IMR-90 (cell line): ENCODE data around the gene INO80D. TPM values are rescaled to one million over a fixed set of nuclear protein-coding genes. Genes with fewer than 3 reads are reported as not detected.

ENCODE experiments used
- ATAC-seq: fragments of 200-7000 bp; cut with Tn5 transposase; 2 replicates; pipeline ENCODE4 v1.9.1; 2020; ENCODE audit warnings: low read depth, mild to moderate bottlenecking, moderate library complexity
- BruUV-seq: library from RNA; stranded (reverse); fragments of 400-500 nt; replicated peaks from 2 replicates; lab custom pipeline; 2021; lab: Mats Ljungman, UMichigan
- CTCF ChIA-PET: fragments of 300-600 bp; formaldehyde crosslinking; extraction: SDS; loops from one replicate; lab custom pipeline; 2021; ENCODE audit warnings: antibody characterized with exemption; lab: Yijun Ruan, JAX
- POLR2A ChIA-PET: fragments of 300-600 bp; sonication (Branson Sonifier 250); formaldehyde crosslinking; loops from one replicate; lab custom pipeline; 2022; ENCODE audit warnings: antibody characterized with exemption; ENCODE audit not compliant: unreplicated experiment; lab: Charles Lee
- DNase-seq: peaks from one replicate; pipeline ENCODE4 v3.0.0; 2013
- H2AFZ ChIP-seq: replicated peaks from 2 replicates; pipeline ENCODE3; 2013; ENCODE audit warnings: low read length, mild to moderate bottlenecking; ENCODE audit not compliant: poor library complexity
- H2AK5ac ChIP-seq: 2 replicates; pipeline ENCODE4 v1.6.1; 2013; ENCODE audit warnings: low read depth, low read length, inconsistent platforms
- H2AK9ac ChIP-seq: replicated peaks from 2 replicates; pipeline ENCODE3; 2013; ENCODE audit warnings: mild to moderate bottlenecking, low read depth, low read length, moderate library complexity; ENCODE audit not compliant: poor library complexity
- H2BK120ac ChIP-seq: 2 replicates; pipeline ENCODE4 v1.6.1; 2013; ENCODE audit warnings: low read depth, low read length, inconsistent platforms
- H2BK15ac ChIP-seq: 3 replicates; pipeline ENCODE4 v1.6.1; 2013; ENCODE audit warnings: low read depth, low read length, inconsistent platforms
- H2BK20ac ChIP-seq: 2 replicates; pipeline ENCODE4 v1.6.1; 2013; ENCODE audit warnings: low read depth, mild to moderate bottlenecking, inconsistent platforms, low read length, moderate library complexity
- H2BK5ac ChIP-seq: 2 replicates; pipeline ENCODE4 v1.6.1; 2013; ENCODE audit warnings: mild to moderate bottlenecking, low read depth, low read length, inconsistent platforms; ENCODE audit not compliant: poor library complexity, severe bottlenecking
- H3K14ac ChIP-seq: replicated peaks from 2 replicates; pipeline ENCODE4 v1.6.1; 2013; ENCODE audit warnings: low read depth, low read length, inconsistent platforms
- H3K18ac ChIP-seq: 2 replicates; pipeline ENCODE4 v1.6.1; 2013; ENCODE audit warnings: low read depth, low read length, control low read depth
- H3K23ac ChIP-seq: 2 replicates; pipeline ENCODE4 v1.6.1; 2013; ENCODE audit warnings: low read depth, low read length, inconsistent platforms
- H3K27ac ChIP-seq: 2 replicates; pipeline ENCODE4 v1.5.1; 2013; ENCODE audit warnings: mild to moderate bottlenecking, control low read depth, low read length; ENCODE audit not compliant: insufficient read depth
- H3K27me3 ChIP-seq: 2 replicates; pipeline ENCODE4 v1.6.1; 2013; ENCODE audit warnings: low read length; ENCODE audit not compliant: control insufficient read depth, insufficient read depth
- H3K36me3 ChIP-seq: 2 replicates; pipeline ENCODE4 v1.6.1; 2013; ENCODE audit warnings: low read length, mixed read lengths; ENCODE audit not compliant: control insufficient read depth, insufficient read depth
- H3K4ac ChIP-seq: 2 replicates; pipeline ENCODE4 v1.6.1; 2013; ENCODE audit warnings: low read depth, low read length, inconsistent platforms
- H3K4me1 ChIP-seq: 2 replicates; pipeline ENCODE4 v1.6.1; 2013; ENCODE audit warnings: low read length, mixed read lengths; ENCODE audit not compliant: control insufficient read depth, insufficient read depth
- H3K4me2 ChIP-seq: 2 replicates; pipeline ENCODE4 v1.6.1; 2013; ENCODE audit warnings: low read depth, mild to moderate bottlenecking, control low read depth, low read length, moderate library complexity
- H3K4me3 ChIP-seq: 2 replicates; pipeline ENCODE4 v1.5.1; 2013; ENCODE audit warnings: low read depth, mild to moderate bottlenecking, control low read depth, low read length, moderate library complexity; ENCODE audit not compliant: insufficient read depth
- H3K56ac ChIP-seq: 2 replicates; pipeline ENCODE4 v1.6.1; 2013; ENCODE audit warnings: low read length, inconsistent platforms; ENCODE audit not compliant: insufficient read depth; ENCODE audit errors: extremely low read depth
- H3K79me1 ChIP-seq, 2 experiments: 2 replicates each; pipeline ENCODE4 v1.6.1; 2013; ENCODE audit warnings: low read length in 2 of 2, inconsistent platforms in 1 of 2, low read depth in 1 of 2
- H3K9ac ChIP-seq: 2 replicates; pipeline ENCODE4 v1.6.1; 2013; ENCODE audit warnings: low read depth, low read length, control low read depth
- H3K9me1 ChIP-seq: 2 replicates; pipeline ENCODE4 v1.6.1; 2013; ENCODE audit warnings: low read length, inconsistent platforms; ENCODE audit not compliant: insufficient read depth
- H3K9me3 ChIP-seq: 2 replicates; pipeline ENCODE4 v1.6.1; 2013; ENCODE audit warnings: low read length; ENCODE audit not compliant: control insufficient read depth, insufficient read depth
- H4K20me1 ChIP-seq: 2 replicates; pipeline ENCODE4 v1.6.1; 2013; ENCODE audit warnings: low read length, inconsistent platforms; ENCODE audit not compliant: insufficient read depth
- H4K5ac ChIP-seq: 2 replicates; pipeline ENCODE4 v1.6.1; 2013; ENCODE audit warnings: mild to moderate bottlenecking, low read depth, low read length, control low read depth
- H4K8ac ChIP-seq, 2 experiments: 2 replicates each; pipeline ENCODE4 v1.6.1; 2013; ENCODE audit warnings: low read depth in 2 of 2, low read length in 2 of 2, control low read depth in 1 of 2, inconsistent platforms in 1 of 2
- H4K91ac ChIP-seq: 2 replicates; pipeline ENCODE4 v1.6.1; 2013; ENCODE audit warnings: low read depth, low read length, inconsistent platforms; ENCODE audit not compliant: insufficient read depth
- BHLHE40 ChIP-seq: fragments of 150-350 bp; IDR thresholded peaks from 2 replicates; pipeline ENCODE4 v1.6.1; 2016; ENCODE audit warnings: mild to moderate bottlenecking, low read depth, low read length
- CEBPB ChIP-seq: IDR thresholded peaks from 2 replicates; pipeline ENCODE4 v1.6.1; 2012; ENCODE audit warnings: low read depth, low read length, improper control_type of control experiment
- CHD1 ChIP-seq: IDR thresholded peaks from 2 replicates; pipeline ENCODE4 v1.6.1; 2012; ENCODE audit warnings: low read depth, low read length, improper control_type of control experiment
- FOS ChIP-seq: fragments of 150-350 bp; IDR thresholded peaks from 2 replicates; pipeline ENCODE4 v1.6.1; 2016; ENCODE audit warnings: low read depth, low read length
- MAFK ChIP-seq: IDR thresholded peaks from 2 replicates; pipeline ENCODE4 v1.6.1; 2012; ENCODE audit warnings: low read depth, low read length, improper control_type of control experiment
- MAZ ChIP-seq: IDR thresholded peaks from 2 replicates; pipeline ENCODE4 v1.6.1; 2012; ENCODE audit warnings: low read depth, mild to moderate bottlenecking, low read length, improper control_type of control experiment, moderate library complexity, borderline replicate concordance
- MXI1 ChIP-seq: IDR thresholded peaks from 2 replicates; pipeline ENCODE4 v1.6.1; 2012; ENCODE audit warnings: low read depth, mild to moderate bottlenecking, low read length, moderate library complexity, borderline replicate concordance
- NFE2L2 ChIP-seq: fragments of 150-350 bp; IDR thresholded peaks from 2 replicates; pipeline ENCODE4 v1.6.1; 2016; ENCODE audit warnings: low read depth, mild to moderate bottlenecking, low read length
- POLR2A ChIP-seq: IDR thresholded peaks from 2 replicates; pipeline ENCODE4 v1.6.1; 2012; ENCODE audit warnings: mild to moderate bottlenecking, low read depth, low read length
- RAD21 ChIP-seq: IDR thresholded peaks from 2 replicates; pipeline ENCODE4 v1.6.1; 2012; ENCODE audit warnings: low read length, improper control_type of control experiment
- RFX5 ChIP-seq: IDR thresholded peaks from 2 replicates; pipeline ENCODE4 v1.8.0; 2012; ENCODE audit warnings: low read depth, mild to moderate bottlenecking, low read length, moderate library complexity
- SMC3 ChIP-seq: fragments of 150-350 bp; IDR thresholded peaks from 2 replicates; pipeline ENCODE4 v1.6.1; 2016; ENCODE audit warnings: low read depth, mild to moderate bottlenecking, antibody characterized with exemption, low read length, moderate library complexity
- USF2 ChIP-seq: fragments of 150-350 bp; IDR thresholded peaks from 2 replicates; pipeline ENCODE4 v1.6.1; 2017; ENCODE audit warnings: mild to moderate bottlenecking, antibody characterized with exemption, low read length, low read depth
- WGBS, 2 experiments: methylation state at CpG; one replicate each; pipeline versions ENCODE4 v1.1.5 to v1.1.7; 2013; ENCODE audit warnings: missing lambda C conversion rate in 2 of 2; ENCODE audit not compliant: insufficient read length in 1 of 2; ENCODE audit errors: extremely low coverage in 2 of 2; 5-methylcytosine and 5-hydroxymethylcytosine counted together
- dilution Hi-C: fragments of 300-500 bp; cut with HindIII; formaldehyde crosslinking; loops from one replicate; pipeline ENCODE4 v1.14.3; 2018; ENCODE audit warnings: low sequenced_read_pairs; ENCODE audit not compliant: unreplicated experiment
- in situ Hi-C: fragments of 300-500 bp; cut with MboI; formaldehyde crosslinking; loops from 3 replicates; pipeline ENCODE4 v1.14.3; 2019; ENCODE audit warnings: low sequenced_read_pairs, inconsistent platforms, mixed read lengths
- intact Hi-C: fragments of 100-400 bp; cut with micrococcal nuclease; formaldehyde crosslinking; loops from 2 replicates; pipeline ENCODE4 v1.10.0; 2022
- polyA plus RNA-seq, 3 experiments: library from polyadenylated mRNA; depleted of rRNA; stranded (reverse); fragments of >200 nt; gene quantifications; 2 replicates each; pipeline ENCODE4 v1.2.3, GENCODE V29; 2012; ENCODE audit warnings: low replicate concordance in 1 of 3
- total RNA-seq: library from RNA; depleted of rRNA; stranded (reverse); fragments of >200 nt; gene quantifications from 2 replicates; pipeline ENCODE4 v1.2.3, GENCODE V29; 2012

Gene INO80D
- total and polyA plus RNA-seq, 2 of the 4 experiments (the other 2 are of a cell fraction), result 0.79 to 4.5 TPM

- POLR2A ChIA-PET, result interaction anchor here (0.6 kb wide), 1 partner anchor 14 kb away, joined by 4 read pairs; no protein-coding TSS in a partner anchor
- H3K9me3 ChIP-seq, result no peaks in the 10 kb centered on the region
- CTCF ChIA-PET, result interaction anchor here (1.0 to 1.9 kb wide), 2 partner anchors 9 to 14 kb away, joined by 4 to 7 read pairs; no protein-coding TSS in a partner anchor
- H4K5ac ChIP-seq, result no peak overlapping the region
- no peaks in the 10 kb centered on the region for H4K20me1 ChIP-seq
- BruUV-seq, result no TSS peak
- H3K9me1 ChIP-seq, result no peaks in the 10 kb centered on the region; the same call in 1 of the 2 replicates
- no peak overlapping the region for H2AFZ ChIP-seq
- no peak overlapping the region for H3K14ac ChIP-seq
- H3K4me3 ChIP-seq, result no peak overlapping the region
- H3K79me1 ChIP-seq, result no peaks in the 10 kb centered on the region
- no peak overlapping the region for H2BK20ac ChIP-seq
- 60% methylated on average over 6 of the region's 11 CpGs; no CpG with 5 or more reads in 1 of the 2 experiments for WGBS, 2 experiments
- peaks cover 16% of the 10 kb centered on the region for H3K27me3 ChIP-seq
- in situ Hi-C loops (no loop called here), intact Hi-C loops (no loop called here), dilution Hi-C loops (no loop called here)
- no peak overlapping the region for H3K56ac ChIP-seq
- no peak for TF ChIP-seq CHD1
- no peak for TF ChIP-seq BHLHE40
- no peak for TF ChIP-seq SMC3
- no peak for TF ChIP-seq MAZ
- no peak for TF ChIP-seq POLR2A
- TF ChIP-seq FOS, result no peak
- TF ChIP-seq NFE2L2, result no peak
- TF ChIP-seq CEBPB, result no peak
- TF ChIP-seq RFX5, result no peak
- TF ChIP-seq MXI1, result no peak
- no peak for TF ChIP-seq USF2
- no peak for TF ChIP-seq RAD21
- no peak for TF ChIP-seq MAFK
- H3K23ac ChIP-seq, result no peak overlapping the region
- no peaks in the 10 kb centered on the region for H3K36me3 ChIP-seq
- no peak overlapping the region for H2BK5ac ChIP-seq
- no peak overlapping the region for H2AK5ac ChIP-seq
- H3K18ac ChIP-seq, result no peak overlapping the region
- DNase-seq (no peak), ATAC-seq (no peak)
- H3K4ac ChIP-seq, result no peak overlapping the region
- no peak overlapping the region for H2BK120ac ChIP-seq
- no peak overlapping the region for H3K27ac ChIP-seq
- H2BK15ac ChIP-seq, result no peak overlapping the region
- no peak overlapping the region for H4K91ac ChIP-seq
- no peak overlapping the region for H3K9ac ChIP-seq
- H4K8ac ChIP-seq, result no peak overlapping the region
- H2AK9ac ChIP-seq, result no peak overlapping the region
- H3K4me1 ChIP-seq, result no peaks in the 10 kb centered on the region
- no peak overlapping the region for H3K4me2 ChIP-seq
Observed at GRCh38 chr2:205957452-205958154, 128.4 kb downstream of the INO80D start.
